ENCODE results near the gene FAM177A1. TPM values are rescaled to one million over a fixed set of nuclear protein-coding genes. Genes with fewer than 3 reads are reported as not detected.

The FAM177A1 gene
- total RNA-seq, 4 donors from 2014 or later, result 35.4 to 166 (median 120) TPM

- intact Hi-C loops (cut with DNase I; ENCODE audit: low total_unique reads) (no loop called here), in situ Hi-C loops (cut with MboI; ENCODE audit: low pct_ligation_motif_present in 1 of 4, low pct_unique_long_range_greater_than_20kb in 1 of 4, low sequenced_read_pairs in 3 of 4) (loop anchor here in 1 of 4 donors (25.0 kb wide), 1 partner anchor 304 kb away; the partner anchor contains the start of gene NFKBIA)
- Histone ChIP-seq H3K27ac (no peak overlapping the region), H3K4me3 (no peak overlapping the region), H3K9me3 (no peaks in the 10 kb centered on the region), H3K27me3 (no peaks in the 10 kb centered on the region), H3K36me3 (peaks cover 0 to 87% (median 28%) of the 10 kb centered on the region in 4 donors), H3K4me1 (no peaks in the 10 kb centered on the region)
- TF ChIP-seq POLR2A (IDR thresholded peaks at IDR 0.05), result no peak
- TF ChIP-seq, protein P1, sequence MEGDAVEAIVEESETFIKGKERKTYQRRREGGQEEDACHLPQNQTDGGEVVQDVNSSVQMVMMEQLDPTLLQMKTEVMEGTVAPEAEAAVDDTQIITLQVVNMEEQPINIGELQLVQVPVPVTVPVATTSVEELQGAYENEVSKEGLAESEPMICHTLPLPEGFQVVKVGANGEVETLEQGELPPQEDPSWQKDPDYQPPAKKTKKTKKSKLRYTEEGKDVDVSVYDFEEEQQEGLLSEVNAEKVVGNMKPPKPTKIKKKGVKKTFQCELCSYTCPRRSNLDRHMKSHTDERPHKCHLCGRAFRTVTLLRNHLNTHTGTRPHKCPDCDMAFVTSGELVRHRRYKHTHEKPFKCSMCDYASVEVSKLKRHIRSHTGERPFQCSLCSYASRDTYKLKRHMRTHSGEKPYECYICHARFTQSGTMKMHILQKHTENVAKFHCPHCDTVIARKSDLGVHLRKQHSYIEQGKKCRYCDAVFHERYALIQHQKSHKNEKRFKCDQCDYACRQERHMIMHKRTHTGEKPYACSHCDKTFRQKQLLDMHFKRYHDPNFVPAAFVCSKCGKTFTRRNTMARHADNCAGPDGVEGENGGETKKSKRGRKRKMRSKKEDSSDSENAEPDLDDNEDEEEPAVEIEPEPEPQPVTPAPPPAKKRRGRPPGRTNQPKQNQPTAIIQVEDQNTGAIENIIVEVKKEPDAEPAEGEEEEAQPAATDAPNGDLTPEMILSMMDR (IDR thresholded peaks at IDR 0.05), result no peak
- TF ChIP-seq POLR2AphosphoS5 (IDR thresholded peaks at IDR 0.05), result no peak
- TF ChIP-seq EP300 (IDR thresholded peaks at IDR 0.05; ENCODE audit: low read depth), result no peak
- no peak for DNase-seq
Measured at GRCh38 chr14:35107866-35108265, 61.8 kb downstream of the FAM177A1 start.

- H3K4me3 ChIP-seq, result no peak overlapping the region
- H3K4me1 ChIP-seq, result no peaks in the 10 kb centered on the region
- H3K27me3 ChIP-seq, result no peaks in the 10 kb centered on the region
- whole genome bisulfite sequencing, 2 donors (ENCODE audit: low coverage in 1 of 2), result 98 to 100% methylated on average over 1 to 2 of the region's 2 CpGs
- H3K9me3 ChIP-seq, result no peaks in the 10 kb centered on the region
- in situ Hi-C loops (cut with MboI; ENCODE audit: low pct_ligation_motif_present in 1 of 4, low pct_unique_long_range_greater_than_20kb in 1 of 4, low sequenced_read_pairs in 3 of 4) (loop anchor here in 1 of 4 donors (25.0 kb wide), 1 partner anchor 300 kb away; the partner anchor contains the start of gene NFKBIA), intact Hi-C loops (cut with DNase I; ENCODE audit: low total_unique reads) (no loop called here)
- no peak for DNase-seq
- H3K36me3 ChIP-seq, result peaks cover 0 to 75% (median 17%) of the 10 kb centered on the region in 4 donors
- no peak overlapping the region for H3K27ac ChIP-seq
- TF ChIP-seq EP300 (IDR thresholded peaks at IDR 0.05; ENCODE audit: low read depth) (no peak), POLR2A (IDR thresholded peaks at IDR 0.05) (no peak), POLR2AphosphoS5 (IDR thresholded peaks at IDR 0.05) (no peak)
- TF ChIP-seq, protein P1 (IDR thresholded peaks at IDR 0.05), result no peak
Measured at GRCh38 chr14:35112641-35113040, 66.6 kb downstream of the FAM177A1 start.

- no peak overlapping the region for H3K27ac ChIP-seq
- intact Hi-C loops (cut with DNase I; ENCODE audit: low total_unique reads), result no loop called here
- 93% methylated on average over 3 to 4 of the region's 4 CpGs for WGBS, 2 donors (ENCODE audit: low coverage in 1 of 2)
- H3K9me3 ChIP-seq, result no peaks in the 10 kb centered on the region
- TF ChIP-seq POLR2A (IDR thresholded peaks at IDR 0.05) (no peak), POLR2AphosphoS5 (IDR thresholded peaks at IDR 0.05) (no peak), EP300 (IDR thresholded peaks at IDR 0.05; ENCODE audit: low read depth) (no peak)
- TF ChIP-seq, protein P1 (IDR thresholded peaks at IDR 0.05), result no peak
- no peak overlapping the region for H3K4me3 ChIP-seq
- H3K36me3 ChIP-seq, result peaks cover 0 to 69% (median 16%) of the 10 kb centered on the region in 4 donors
- in situ Hi-C loops (cut with MboI; ENCODE audit: low pct_ligation_motif_present in 1 of 4, low pct_unique_long_range_greater_than_20kb in 1 of 4, low sequenced_read_pairs in 3 of 4), result loop anchor here in 1 of 4 donors (25.0 kb wide), 1 partner anchor 299 kb away; the partner anchor contains the start of gene NFKBIA
- H3K27me3 ChIP-seq, result no peaks in the 10 kb centered on the region
- peaks cover 0 to 7% (median 0%) of the 10 kb centered on the region in 4 donors for H3K4me1 ChIP-seq
- no peak for DNase-seq
Measured at GRCh38 chr14:35113308-35113950, 67.4 kb downstream of the FAM177A1 start.

- Histone ChIP-seq H3K4me1 (peaks cover 0 to 12% (median 0%) of the 10 kb centered on the region in 4 donors), H3K9me3 (no peaks in the 10 kb centered on the region), H3K27ac (no peak overlapping the region), H3K27me3 (no peaks in the 10 kb centered on the region), H3K36me3 (peaks cover 0 to 64% (median 14%) of the 10 kb centered on the region in 4 donors), H3K4me3 (no peak overlapping the region)
- TF ChIP-seq, protein P1 (IDR thresholded peaks at IDR 0.05), result no peak
- no peak for TF ChIP-seq POLR2A (IDR thresholded peaks at IDR 0.05)
- TF ChIP-seq EP300 (IDR thresholded peaks at IDR 0.05; ENCODE audit: low read depth), result no peak
- TF ChIP-seq POLR2AphosphoS5 (IDR thresholded peaks at IDR 0.05), result no peak
- in situ Hi-C loops (cut with MboI; ENCODE audit: low pct_ligation_motif_present in 1 of 4, low pct_unique_long_range_greater_than_20kb in 1 of 4, low sequenced_read_pairs in 3 of 4), result loop anchor here in 1 of 4 donors (25.0 kb wide), 1 partner anchor 298 kb away; the partner anchor contains the start of gene NFKBIA
- DNase-seq, result no peak
- 88% methylated on average over 2 of the region's 2 CpGs for WGBS, 2 donors (ENCODE audit: low coverage in 1 of 2)
- intact Hi-C loops (cut with DNase I; ENCODE audit: low total_unique reads), result no loop called here
Measured at GRCh38 chr14:35114036-35114435, 68.0 kb downstream of the FAM177A1 start.

Data from transverse colon (tissue), 4 donors.